Suppressor macrophage treated with lipopolysaccharide for 1 hour (primary cell): ENCODE measurements around the gene PLEKHN1.
"Not testable (repeated sequence)": the region's sequence is repeated elsewhere in the genome, so short reads cannot be mapped to it uniquely, and the experiment has no call there.

Experiments
- DNase-seq, 3 donors: peaks; one replicate each; pipeline ENCODE4 v3.0.0-alpha.2; 2020 to 2022

The PLEKHN1 gene

DNA sequence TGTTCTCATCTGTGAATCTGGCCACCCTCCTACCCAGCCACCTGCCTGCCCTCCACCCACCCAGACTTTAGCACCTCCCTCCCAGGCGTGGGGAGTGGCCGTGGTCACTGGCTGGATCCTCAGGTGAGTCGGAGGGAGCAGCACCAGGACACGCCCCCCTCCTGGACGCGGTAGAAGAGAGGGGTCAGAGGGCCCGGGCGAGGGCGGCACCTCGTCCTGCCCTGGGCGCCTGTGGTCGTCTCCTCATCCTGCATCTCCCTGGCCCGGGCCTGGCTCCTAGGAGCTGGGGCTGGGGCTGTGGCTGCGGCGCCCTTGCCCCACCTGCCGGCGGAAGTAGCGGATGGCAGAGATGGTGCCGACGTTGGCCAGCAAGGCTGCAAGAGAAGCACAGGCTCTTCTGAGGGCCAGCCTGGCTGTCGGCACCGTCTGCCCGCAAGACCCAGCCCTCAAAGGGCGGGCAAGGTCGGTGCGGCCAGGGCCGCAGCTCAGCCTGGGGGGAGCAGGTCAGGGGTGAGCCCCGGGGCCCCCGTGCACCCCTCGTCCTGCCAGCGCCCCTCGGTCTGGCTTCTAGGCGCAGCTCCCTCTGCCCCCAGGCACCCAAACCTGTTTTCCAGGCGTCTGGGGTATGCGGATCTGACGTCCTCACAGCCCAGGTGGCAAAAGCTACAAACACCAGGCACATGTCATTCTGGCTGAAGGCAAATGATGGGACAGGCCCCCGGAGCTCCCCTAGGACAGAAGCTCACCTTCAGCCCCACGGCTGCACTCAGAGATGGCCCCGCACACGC, 9.8 kb downstream of the PLEKHN1 start:
- DNase-seq: peak; percentile 67 to 84 (median 74)

DNA sequence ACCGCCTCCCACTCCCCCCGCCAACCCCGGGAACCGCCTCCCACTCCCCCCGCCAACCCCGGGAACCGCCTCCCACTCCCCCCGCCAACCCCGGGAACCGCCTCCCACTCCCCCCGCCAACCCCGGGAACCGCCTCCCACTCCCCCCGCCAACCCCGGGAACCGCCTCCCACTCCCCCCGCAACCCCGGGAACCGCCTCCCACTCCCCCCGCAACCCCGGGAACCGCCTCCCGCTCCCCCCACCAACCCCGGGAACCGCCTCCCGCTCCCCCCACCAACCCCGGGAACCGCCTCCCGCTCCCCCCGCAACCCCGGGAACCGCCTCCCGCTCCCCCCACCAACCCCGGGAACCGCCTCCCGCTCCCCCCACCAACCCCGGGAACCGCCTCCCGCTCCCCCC, 10.5 kb downstream of the PLEKHN1 start:
- not testable (repeated sequence) for DNase-seq

DNA sequence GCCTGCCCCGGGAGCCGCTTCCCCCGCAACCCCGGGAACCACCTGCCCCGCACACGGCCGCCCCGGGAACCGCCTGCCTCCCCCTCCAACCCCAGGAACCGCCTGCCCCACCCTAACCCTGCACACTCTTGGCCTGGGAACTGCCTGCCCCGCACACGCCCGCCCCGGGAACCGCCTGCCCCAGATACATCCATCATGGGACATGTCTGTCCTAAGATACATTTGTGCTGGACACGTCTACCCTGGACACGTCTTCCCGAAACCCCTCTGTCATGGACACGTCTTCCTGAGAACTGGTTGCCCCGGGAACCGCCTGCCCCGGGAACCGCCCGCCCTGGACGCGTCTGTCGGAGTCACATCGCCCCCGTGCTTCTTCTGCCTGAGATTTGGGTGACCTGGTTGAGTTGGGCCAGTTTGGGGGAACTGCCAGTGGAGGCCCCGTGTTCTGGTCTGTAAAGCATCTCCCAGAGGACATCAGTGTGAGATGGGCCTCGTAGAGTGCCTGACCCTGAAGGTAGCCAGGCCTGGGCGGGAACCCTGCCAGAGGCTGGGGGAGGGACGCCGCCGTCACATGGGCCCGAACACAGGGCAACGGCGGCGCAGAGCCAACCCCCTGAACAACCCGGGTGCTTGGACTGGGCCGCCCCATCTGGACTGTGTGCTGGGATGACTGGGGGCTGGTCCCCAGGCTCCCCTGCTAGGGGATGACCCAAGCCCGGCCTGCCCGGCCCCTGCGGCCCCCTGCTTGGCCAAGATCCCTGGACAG, 12.0 kb downstream of the PLEKHN1 start:
- no peak for DNase-seq

DNA sequence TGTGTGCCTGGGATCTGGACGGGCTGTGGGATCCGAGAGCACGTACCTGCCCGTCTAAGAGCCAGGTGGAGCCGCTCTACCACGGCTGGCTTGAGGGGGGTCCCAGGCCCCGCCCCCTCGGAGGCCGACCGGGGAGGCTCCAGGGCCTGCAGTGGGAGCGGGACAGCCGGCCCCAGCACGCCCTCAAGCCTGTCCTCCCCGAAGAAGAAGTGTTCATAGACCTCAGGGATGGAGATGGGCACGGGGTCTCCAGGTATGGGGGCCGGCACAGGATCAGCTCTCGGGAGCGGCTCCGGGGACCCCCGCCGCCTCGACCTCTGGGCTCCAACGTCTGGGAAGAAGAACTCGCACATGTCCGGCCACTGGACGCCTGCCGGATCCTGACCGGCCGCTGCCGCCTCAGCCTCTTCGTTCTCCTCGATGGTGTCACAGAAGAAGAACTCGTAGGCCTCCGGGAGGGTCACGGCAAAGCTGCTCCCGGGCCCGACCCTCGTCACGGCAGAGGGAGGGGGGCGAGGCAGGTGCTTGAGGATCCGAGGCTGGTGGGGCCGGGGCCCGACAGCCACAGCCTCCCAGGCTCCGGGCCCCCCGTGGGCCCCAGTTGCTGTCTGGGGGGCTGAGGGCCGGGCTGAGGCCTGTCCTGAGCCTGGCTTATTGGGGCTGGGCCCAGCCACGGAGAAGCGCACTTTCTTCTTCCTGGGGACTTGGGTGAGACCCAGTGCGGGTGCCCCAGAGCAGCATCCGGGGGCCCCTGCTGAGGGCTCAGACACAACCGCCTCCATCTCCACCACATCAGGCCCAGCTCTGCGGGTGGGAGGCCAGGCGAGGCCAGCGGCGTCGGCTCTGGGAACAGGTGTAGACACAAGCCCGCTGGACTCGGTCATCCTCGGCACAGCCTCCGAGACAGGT, 12.8 kb downstream of the PLEKHN1 start:
- DNase-seq: no peak

DNA sequence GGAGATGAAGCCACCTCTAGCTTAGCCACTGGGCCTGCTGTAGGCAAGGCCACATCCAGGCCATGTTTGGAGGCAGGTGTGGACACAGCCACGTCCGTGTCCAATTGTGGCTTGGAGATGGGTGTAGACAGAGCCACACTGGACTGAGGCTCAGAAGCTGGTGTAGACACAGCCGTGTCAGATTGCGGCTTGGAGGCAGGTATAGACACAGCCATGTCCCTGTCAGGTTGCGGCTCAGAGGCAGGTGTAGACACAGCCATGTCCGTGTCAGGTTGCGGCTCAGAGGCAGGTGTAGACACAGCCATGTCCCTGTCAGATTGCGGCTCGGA, 13.4 kb downstream of the PLEKHN1 start:
- no peak for DNase-seq

DNA sequence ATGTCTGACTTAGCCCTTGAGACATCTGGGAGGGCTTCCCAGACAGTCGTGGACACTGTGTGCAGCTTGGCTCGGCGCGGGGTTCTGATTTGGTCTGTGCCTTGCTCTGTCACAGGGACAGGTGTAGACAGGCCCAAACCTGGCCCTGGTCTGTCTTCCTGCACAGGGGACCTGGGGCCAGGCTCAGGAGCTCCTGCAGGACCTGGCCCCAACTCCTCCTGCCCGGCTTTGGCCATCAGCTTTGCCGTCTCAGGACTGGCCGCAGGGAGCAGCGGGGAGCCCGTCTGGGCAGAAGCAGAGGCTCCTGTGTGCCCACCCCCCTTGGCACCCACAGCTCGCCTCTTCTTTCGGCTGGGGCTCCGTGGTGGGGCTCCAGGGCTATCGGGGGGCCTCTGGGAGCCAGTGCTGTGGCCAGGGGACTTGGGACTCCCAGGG, 13.9 kb downstream of the PLEKHN1 start:
- DNase-seq: no peak

DNA sequence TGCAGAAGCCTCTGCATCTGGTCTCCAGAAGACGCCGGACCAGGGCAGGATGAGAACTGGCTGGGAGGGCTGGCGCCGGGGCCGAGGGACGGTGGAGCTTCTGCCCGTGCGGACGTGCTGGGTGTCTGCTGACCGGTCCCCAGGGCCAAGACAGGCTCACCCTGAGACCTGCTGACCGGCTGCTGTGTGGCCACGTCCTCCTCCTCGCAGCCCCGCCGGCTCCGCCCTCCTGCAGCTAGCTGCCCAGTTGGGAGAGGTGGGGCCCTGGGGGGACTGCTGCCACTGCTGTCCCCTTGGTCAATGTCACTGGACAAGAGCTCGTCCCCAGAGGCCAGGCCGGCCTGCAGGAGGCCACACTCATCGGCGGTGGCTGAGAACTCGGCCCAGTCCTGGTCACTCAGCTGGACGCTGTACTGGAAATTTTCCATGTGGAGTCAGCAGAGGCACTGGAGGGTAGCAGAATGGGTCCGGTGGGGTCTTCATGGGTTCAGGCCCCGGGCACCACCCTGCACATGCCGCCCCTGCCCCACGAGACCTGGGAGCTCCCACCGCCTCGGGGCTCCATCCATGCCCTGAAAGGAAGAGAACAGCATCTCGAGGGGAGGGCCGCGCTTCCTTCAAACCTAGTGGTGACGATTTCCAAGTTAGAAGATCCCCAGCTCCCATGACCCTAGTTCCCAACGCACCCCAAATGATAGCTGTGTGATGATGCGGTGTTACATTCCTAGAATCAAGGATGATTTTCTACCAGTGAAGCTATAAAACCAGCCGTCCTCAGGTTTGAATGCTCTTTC, 14.5 kb downstream of the PLEKHN1 start:
- DNase-seq: no peak

DNA sequence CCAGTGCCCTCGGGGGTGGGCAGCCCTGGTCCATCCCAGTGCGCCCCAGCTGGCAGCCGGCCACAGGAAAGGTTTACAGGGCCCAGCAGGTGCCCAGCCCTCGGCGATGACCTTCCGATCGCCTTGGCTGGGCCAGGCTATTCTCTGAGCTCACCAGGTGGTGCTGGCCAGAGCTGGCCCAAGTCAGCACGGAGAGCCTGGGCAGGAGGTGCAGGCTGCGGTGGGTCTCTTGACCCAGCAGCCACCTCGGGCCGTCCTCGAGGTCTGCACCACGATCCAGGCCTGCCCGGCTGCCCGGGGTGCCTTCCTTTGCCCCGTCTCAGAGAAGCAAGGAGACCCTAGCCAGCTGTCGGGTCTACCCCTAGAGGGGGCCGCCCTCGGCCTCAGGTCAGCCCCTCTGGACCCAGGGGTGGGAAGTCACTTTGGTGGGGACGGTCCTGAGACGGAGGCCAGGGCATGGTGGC, 15.2 kb downstream of the PLEKHN1 start:
- no peak for DNase-seq

DNA sequence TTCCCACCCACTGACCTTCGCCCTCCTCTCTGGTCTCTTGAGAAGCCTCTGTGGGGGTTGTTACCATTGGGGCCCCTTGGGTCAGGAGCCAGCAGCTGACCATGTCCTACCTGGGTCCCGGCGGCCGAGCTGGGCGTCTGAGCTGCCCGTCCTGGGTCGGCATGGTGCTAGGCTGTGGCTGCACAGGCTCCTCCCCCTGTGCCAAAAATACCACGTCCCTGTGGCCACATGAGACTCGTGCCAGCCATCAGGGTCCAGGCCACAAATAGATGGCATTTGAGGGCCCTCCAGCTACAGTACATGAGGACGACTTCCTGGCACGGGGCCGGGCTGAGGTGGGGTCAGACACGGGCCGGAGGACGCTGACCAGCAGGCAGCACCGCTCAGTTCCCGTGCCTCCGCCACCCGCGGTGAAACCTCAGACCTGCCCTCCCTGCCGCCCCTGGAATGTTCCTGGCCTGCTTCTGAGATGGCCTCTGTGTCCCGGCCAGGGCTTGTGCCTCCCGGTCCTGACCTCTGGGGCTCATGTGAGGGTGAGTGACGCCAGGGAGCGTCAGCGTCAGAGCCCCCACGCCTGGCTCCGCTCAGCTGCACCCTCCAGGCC, 15.8 kb downstream of the PLEKHN1 start, which contains the start of gene PERM1:
Gene PERM1, minus strand, starts transcription at position 139 of the 604 bp plus-strand sequence. CDS start 1,064 bp downstream, outside the sequence.
- DNase-seq: no peak

DNA sequence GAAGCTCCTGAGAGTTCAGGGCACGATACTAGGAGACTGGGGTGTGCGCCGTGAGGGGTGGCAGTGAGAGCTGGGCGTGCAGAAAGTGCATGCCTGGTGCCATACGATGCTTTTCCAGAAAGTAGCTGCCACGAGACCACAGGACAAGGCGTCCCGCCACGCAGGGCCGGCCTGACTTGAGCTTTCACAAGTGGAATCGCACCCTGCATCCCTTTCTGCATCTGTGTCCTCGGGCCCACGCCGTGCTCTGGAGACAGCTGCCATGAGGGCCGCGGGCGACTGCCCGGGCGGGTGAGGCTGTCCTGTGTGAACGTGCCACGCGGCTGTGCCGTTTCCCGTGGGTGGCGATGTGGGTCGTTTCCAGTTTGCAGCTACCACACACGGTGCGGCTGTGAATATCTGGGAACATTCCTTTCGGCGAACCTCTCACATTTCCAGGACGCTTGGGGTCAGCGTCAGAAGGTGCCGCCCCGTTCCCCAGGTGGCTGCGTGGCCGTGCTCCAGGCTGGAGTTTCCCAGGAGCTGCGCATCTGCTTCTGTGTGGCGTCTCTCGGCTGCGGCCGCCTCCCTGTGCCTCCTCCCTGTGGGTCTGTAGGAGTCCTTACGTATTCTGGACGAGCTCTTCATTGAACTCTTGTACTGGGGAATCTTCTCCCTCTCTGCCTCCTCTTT, 16.6 kb downstream of the PLEKHN1 start:
- no peak for DNase-seq

DNA sequence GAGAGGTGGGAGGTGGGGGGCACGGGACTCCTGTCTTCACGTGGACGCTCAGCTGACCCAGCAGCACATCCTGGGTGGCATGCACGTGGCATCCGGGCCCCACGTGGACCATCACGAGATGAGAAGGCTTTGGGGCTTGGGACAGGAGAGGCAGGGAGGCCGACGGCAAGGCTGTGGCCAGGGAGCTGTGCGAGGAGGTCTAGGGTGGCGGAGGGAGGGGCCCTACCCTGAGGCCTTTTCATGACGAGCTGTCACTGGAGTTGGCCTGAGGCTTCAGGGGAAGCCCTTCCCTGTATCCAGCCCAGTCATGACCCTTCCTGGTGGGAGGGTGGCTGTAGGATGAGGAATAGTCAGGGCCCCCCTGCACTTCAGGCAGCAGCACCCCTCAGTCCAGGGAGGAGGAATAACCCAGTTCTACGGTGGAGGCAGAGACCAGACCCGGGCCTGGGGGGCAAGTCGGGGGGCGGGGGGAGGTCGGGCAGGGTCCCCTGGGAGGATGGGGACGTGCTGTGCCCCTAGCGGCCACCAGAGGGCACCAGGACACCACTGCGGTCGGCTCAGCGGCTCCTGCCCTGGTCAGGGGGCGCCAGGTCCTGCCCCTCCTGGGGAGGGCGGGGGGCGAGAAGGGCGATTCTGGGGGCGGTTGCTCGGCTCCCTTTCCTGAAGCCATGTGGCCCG, 17.7 kb downstream of the PLEKHN1 start:
- DNase-seq: peak; percentile 50 to 67 (median 53)

DNA sequence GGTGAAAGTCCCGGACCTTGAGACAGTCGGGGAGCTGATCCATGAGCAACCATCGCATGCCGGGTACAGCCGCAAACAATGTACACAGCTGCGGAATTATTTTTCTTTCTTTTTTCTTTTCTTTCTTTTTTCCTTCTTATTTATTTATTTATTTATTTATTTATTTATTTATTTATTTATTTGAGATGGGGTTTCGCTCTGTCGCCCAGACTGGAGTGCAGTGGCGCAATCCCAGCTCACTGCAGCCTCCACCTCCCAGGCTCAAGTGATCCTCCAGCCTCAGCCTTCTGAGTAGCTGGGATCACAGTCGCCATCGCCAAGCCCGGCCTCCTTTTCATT, 18.2 kb downstream of the PLEKHN1 start:
- DNase-seq: no peak

DNA sequence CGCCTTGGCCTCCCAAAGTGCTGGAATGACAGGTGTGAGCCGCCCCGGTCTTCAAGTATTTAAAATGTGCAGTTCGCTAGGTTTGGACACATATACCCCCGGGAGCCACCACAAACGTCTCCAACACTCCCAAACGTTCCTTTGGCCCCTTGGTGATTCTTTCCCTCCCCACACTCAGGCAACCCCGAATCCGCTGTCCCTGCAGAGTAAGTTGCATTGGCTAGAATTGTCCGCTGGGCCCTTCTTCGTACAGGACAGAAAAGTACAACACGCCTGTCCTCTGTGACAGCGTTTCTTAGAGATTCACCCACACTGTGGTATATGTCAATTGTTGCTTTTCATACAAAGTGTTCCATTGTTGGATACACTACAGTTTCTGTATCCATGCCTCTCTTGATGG, 18.8 kb downstream of the PLEKHN1 start:
- no peak for DNase-seq

DNA sequence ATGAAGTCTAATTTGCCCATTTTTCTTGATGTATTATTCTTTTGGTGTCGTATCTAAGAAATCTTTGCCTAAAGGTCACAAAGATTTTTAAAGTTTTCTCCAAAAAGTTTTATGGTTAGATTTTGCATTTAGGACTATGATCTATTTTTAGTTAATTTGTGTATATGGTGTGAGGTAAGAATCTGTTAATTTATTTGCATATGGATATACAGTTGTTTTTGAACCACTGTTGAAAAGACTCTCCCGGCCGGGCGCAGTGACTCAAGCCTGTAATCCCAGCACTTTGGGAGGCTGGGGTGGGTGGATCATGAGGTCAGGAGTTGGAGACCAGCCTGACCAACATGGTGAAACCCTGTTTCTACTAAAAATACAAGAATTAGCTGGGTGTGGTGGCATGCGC, 21.8 kb downstream of the PLEKHN1 start:
- not testable (repeated sequence) for DNase-seq

DNA sequence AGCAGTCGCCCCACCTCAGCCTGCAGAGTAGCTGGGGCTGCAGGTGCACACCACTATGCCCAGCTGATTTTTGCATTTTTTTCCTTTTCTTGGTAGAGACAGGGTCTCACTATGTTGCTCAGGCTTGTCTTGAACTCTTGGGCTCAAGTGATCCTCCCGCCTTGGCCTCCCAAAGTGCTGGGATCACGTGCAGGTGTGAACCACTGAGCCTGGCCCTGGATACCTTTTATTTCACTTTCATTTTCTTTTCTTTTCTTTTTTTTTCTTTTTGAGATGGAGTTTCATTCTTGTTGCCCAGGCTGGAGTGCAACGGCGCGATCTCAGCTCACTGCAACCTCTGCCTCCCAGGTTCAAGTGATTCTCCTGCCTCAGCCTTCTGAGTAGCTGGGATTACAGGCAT, 25.0 kb downstream of the PLEKHN1 start:
- not testable (repeated sequence) for DNase-seq

DNA sequence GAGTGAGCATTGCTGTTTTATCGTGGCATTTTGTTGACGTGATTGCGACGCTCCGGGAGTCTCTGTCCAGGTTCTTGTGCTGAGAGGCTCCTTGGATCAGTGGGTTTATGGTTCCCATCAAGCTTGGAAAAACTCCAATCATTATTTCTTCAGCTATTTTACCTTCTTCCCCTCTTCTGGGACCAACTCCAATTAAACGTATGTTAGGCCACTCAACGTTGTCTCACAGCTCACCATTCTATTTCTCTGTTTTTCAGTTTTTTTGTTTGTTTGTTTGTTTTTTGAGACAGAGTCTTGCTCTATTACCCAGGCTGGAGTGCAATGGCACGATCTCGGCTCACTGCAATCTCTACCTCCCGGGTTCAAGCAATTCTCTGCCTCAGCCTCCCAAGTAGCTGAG, 25.6 kb downstream of the PLEKHN1 start:
- DNase-seq: no peak

DNA sequence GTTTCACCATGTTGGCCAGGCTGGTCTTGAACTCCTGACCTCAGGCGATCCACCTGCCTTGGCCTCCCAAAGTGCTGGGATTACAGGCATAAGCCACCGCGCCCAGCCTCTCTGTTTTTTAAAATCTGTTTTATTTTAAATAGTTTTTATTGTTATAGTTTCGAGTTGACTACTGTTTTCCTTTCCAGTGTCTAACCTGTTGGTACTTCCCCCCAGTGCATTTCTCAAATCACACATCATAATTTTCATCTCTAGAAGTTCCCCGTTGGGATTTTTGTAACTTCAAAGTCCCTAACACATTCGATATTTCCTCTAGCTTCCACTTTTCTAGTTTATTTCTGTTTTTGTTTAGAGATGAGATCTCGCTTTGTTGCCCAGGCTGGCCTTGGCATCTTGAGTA, 26.1 kb downstream of the PLEKHN1 start:
- peak in 1 of 3 donors; percentile 52 for DNase-seq

DNA sequence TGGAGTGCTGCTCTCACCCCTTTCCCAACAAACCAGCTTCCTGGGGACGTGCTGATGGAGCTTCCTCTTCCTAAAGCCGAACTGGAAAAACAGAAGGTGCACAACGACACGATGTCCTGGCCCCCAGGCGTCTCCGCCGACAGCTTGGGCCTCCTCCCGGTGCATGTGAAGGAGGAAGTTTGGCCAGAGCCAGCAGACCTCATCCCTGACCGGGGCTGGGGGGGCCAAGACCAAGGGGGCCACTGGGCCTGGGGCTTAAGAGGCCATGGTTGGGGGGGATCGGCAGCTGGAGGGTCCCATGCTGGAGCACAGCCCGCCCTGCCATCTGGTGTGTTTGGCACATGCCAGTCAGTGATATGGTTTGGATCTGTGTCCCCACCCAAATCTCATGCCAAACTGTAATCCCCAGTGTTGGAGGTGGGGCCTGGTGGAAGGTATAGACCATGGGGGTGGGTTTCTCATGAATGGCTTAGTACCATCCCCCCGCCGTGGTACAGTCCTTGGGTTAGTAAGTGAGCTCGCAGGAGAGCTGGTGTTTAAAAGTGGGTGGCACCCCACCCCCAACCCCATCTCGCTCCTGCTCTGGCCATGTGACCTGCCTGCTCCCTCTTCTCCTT, 27.2 kb downstream of the PLEKHN1 start:
- peak in 1 of 3 donors; percentile 45 for DNase-seq

DNA sequence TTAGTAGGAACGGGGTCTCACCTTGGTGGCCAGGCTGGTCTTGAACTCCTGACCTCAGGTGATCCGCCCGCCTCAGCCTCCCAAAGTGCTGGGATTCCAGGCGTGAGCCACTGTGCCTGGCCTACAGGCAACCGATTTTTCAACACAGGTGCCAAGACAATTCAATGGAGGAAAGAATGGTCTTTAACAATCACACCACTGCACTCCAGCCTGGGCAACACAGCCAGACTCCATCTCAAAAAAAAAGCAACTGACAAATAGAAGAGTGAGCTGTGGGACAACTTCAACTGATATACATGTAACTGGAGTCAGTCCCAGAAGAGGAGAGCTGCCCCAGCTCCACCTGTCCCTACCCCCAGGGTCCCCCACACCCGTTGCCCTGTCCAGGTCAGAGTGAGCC, 28.3 kb downstream of the PLEKHN1 start:
- not testable (repeated sequence) for DNase-seq
